ENCODE data around the gene RNF10.
"Not testable (repeated sequence)": the region's sequence is repeated elsewhere in the genome, so short reads cannot be mapped to it uniquely, and the experiment has no call there.

Gene RNF10

DNA sequence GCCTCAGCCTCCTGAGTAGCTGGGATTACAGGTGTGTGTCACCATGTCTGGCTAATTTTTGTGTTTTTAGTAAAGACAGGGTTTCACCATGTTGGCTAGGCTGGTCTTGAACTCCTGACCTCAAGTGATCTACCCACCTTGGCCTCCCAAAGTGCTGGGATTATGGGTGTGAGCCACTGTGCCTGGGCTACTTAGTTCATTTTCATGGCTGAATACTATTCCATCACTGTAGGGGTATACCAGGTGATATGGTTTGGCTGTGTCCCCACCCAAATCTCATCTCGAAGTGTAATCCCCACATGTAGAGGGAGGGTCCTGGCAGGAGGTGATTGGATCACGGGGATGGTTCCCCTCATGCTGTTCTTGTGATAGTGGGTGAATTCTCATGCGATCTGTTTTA lies 83.0 kb downstream of the RNF10 start:
- DNase-seq (ENCODE audit: low spot score): not testable (repeated sequence)

DNA sequence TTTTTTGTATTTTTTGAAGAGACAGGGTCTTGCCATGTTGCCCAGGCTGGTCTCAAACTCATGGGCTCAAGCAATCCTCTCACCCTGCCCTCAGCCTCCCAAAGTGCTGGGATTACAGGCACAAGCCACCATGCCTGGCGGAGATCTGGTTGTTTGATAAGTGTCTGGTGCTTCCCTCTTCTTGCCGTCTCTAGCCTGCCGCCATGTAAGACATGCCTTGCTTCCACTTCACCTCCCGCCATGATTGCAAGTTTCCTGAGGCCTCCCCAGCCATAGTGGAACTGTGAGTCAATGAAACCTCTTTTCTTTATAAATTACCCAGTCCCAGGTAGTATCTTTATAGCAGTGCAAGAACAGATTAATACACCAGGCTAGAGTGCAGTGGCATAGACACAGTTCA lies 83.6 kb downstream of the RNF10 start:
- DNase-seq (ENCODE audit: low spot score): not testable (repeated sequence)

DNA sequence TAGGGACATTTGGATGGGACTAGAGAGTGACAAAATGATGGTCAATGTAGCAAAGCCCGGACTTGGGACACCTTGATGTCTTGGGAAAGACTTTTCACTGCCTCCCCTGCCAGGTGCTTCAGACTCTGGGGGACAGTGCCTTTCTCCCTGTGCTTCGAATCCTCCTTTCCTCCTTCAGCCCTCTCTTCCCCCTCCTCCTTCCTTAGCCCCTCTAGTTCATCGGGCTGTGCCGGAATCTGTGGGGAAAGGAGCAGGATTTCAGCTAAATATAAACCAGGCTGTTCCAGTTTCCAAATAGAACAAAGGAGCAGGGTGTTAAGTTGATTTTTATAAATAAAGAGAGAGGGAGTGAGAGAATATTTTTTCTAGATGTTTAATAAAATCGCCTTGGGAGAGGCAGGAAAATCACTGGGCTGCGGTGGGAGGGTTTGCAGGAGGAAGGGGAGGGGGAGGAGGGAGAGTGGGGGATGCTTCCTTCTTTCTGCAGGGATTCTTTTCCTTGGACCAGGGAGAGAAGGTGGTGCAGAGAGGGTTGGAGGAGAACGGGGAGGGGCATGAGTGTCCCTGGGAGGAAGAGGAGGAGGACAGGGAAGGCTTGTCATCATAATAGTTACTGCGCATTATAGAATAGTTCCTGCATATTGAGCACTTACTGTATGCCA lies 84.9 kb downstream of the RNF10 start:
- DNase-seq (ENCODE audit: low spot score): no peak

DNA sequence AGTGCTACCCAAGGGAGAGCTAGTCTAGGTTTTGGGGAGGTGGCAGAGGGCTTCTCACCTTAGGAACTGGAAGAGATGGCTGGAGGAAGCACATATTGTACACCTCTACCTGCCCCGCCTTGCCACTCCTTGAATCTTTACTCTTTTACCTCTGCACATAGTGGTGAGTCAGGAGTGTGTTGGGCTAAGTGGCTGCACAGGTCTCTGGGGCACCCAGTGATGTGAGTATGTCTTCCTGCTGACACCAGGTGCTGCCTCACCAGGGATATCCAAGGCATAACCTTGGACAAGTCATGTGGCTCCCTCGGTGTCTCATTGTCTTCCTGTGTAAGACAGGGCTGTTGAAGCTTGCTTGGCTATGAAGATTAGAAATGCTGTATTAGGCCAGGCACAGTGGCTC lies 86.5 kb downstream of the RNF10 start:
- DNase-seq (ENCODE audit: low spot score): no peak

DNA sequence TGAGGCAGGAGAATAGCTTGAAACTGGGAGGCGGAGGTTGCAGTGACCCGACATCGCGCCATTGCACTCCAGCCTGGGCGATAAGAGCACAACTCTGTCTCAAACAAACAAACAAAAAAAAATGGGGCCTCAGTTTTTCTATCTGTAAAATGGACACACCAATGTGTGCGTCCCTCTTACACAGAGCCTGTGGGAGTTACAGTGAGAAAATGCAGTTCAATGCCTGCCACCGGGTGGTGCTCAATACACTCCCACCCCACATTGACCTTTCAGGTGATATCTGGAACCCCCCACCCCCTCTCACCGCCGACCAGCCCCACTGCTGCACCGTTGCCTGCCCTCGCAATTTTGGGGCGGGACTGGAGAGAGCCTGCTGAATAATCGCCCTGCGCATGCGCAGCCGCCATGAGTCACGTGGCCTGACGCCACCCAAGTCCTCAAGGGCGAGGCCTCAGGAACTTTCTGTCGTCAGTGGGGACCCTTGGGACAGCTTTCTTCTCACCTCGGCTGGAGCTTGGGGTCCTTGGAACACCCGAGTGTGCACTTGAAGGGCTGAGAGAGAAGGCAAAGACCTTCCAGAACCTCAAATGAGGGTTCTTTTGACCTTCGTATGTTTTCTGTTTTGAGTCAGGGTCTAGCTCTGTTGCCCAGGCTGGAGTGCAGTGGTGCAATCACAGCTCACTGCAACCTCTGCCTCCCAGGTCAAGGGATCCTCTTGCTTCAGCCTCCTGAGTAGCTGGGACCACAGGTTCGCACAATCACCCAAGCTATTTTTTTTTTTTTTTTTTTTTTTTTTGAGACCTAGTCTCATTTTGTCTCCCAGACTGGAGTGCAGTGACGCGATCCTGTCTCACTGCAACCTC lies 91.6 kb downstream of the RNF10 start:
- DNase-seq (ENCODE audit: low spot score): no peak
